HepG2 (cell line): ENCODE data around the gene U2AF2. TPM values are rescaled to one million over a fixed set of nuclear protein-coding genes. Genes with fewer than 3 reads are reported as not detected.

Experiments used
- ATAC-seq: fragments of 200-7000 bp; cut with Tn5 transposase; 3 replicates; pipeline ENCODE4 v1.9.1; 2020; ENCODE audit warnings: mild to moderate bottlenecking, moderate library complexity
- BruUV-seq: library from RNA; stranded (reverse); fragments of 400-500 nt; replicated peaks from 2 replicates; lab custom pipeline; 2021; lab: Mats Ljungman, UMichigan
- CTCF ChIA-PET: fragments of 300-600 bp; formaldehyde crosslinking; extraction: SDS; loops from one replicate; lab custom pipeline; 2021; ENCODE audit warnings: low total read pairs, inconsistent platforms, low intra/inter-chr PET ratio; lab: Yijun Ruan, JAX
- POLR2A ChIA-PET: fragments of 350-600 bp; sonication (Branson Sonifier 250); formaldehyde crosslinking; loops from one replicate; lab custom pipeline; 2020; ENCODE audit warnings: antibody characterized with exemption, inconsistent platforms; lab: Yijun Ruan, JAX
- DNase-seq: peaks from one replicate; pipeline ENCODE4 v3.0.0-alpha.2; 2015; ENCODE audit warnings: low spot score
- FAIRE-seq: peaks from 3 replicates; lab custom pipeline; 2011; peaks lifted over from hg19 to GRCh38; lab: Jason Lieb, UNC
- H2AFZ ChIP-seq: one replicate; pipeline ENCODE4 v1.6.1; 2011; ENCODE audit warnings: low read length, inconsistent platforms
- H3K27ac ChIP-seq: fragments of 300-600 bp; 3 replicates; pipeline ENCODE4 v1.8.0; 2011; ENCODE audit warnings: mixed run types, mild to moderate bottlenecking, mixed read lengths, low read length, inconsistent platforms; ENCODE audit not compliant: insufficient read depth; ENCODE audit errors: extremely low read length
- H3K27me3 ChIP-seq, 2 experiments: fragments of 200-600 bp in 1 of 2; 2 replicates in 1 of 2; 3 replicates in 1 of 2; pipeline versions ENCODE4 v1.6.0 to v1.8.0; 2011; ENCODE audit warnings: low read length in 2 of 2, mild to moderate bottlenecking in 2 of 2, moderate library complexity in 2 of 2, inconsistent platforms in 1 of 2; ENCODE audit not compliant: insufficient read depth in 2 of 2, control insufficient read depth in 1 of 2
- H3K36me3 ChIP-seq, 2 experiments: fragments of 200-600 bp in 1 of 2; replicated peaks in 1 of 2; 2 replicates in 1 of 2; 3 replicates in 1 of 2; pipeline versions ENCODE4 v1.5.1 to v1.8.0; 2011; ENCODE audit warnings: low read length in 2 of 2, inconsistent platforms in 1 of 2; ENCODE audit not compliant: insufficient read depth in 2 of 2, control insufficient read depth in 1 of 2
- H3K4me1 ChIP-seq: 2 replicates; pipeline ENCODE4 v1.5.1; 2012; ENCODE audit warnings: low read length, inconsistent platforms; ENCODE audit not compliant: insufficient read depth
- H3K4me2 ChIP-seq: 2 replicates; pipeline ENCODE4 v1.6.0; 2011; ENCODE audit warnings: low read depth, low read length, inconsistent platforms
- H3K4me3 ChIP-seq, 3 experiments: fragments of 200-600 bp in 1 of 3; sonication (generic), shearing (Covaris generic) in 1 of 3; replicated peaks in 1 of 3; 2 replicates each; pipeline ENCODE4 v1.5.1; 2011 to 2016; ENCODE audit warnings: low read length in 3 of 3, inconsistent platforms in 2 of 3, low read depth in 2 of 3, mild to moderate bottlenecking in 2 of 3, control low read depth in 1 of 3, mixed read lengths in 1 of 3; ENCODE audit not compliant: insufficient read depth in 1 of 3
- H3K79me2 ChIP-seq: one replicate; pipeline ENCODE4 v1.6.1; 2011; ENCODE audit warnings: low read length, inconsistent platforms; ENCODE audit not compliant: insufficient read depth
- H3K9ac ChIP-seq: 2 replicates; pipeline ENCODE4 v1.6.0; 2011; ENCODE audit warnings: mild to moderate bottlenecking, low read depth, low read length, inconsistent platforms; ENCODE audit not compliant: insufficient read depth
- H3K9me3 ChIP-seq: 2 replicates; pipeline ENCODE4 v1.5.1; 2012; ENCODE audit warnings: mild to moderate bottlenecking, low read length
- H4K20me1 ChIP-seq: 2 replicates; pipeline ENCODE4 v1.6.0; 2011; ENCODE audit warnings: inconsistent platforms, mild to moderate bottlenecking, low read length, moderate library complexity; ENCODE audit not compliant: insufficient read depth
- ARID2 ChIP-seq: sonication (generic); formaldehyde crosslinking; IDR thresholded peaks from 2 replicates; pipeline ENCODE4 v1.8.1; 2022; ENCODE audit warnings: mild to moderate bottlenecking, missing genetic modification reagents, borderline replicate concordance
- CEBPG ChIP-seq: IDR thresholded peaks from 2 replicates; pipeline ENCODE4 v1.6.1; 2016
- CREB1 ChIP-seq, 2 experiments: fragments of 450-650 bp in 1 of 2; IDR thresholded peaks; 2 replicates each; pipeline ENCODE4 v1.6.1; 2016 to 2017; ENCODE audit warnings: control low read depth in 1 of 2, mild to moderate bottlenecking in 1 of 2, missing compliant biosample characterization in 1 of 2, missing genetic modification characterization in 1 of 2
- HES4 ChIP-seq: sonication (generic); formaldehyde crosslinking; IDR thresholded peaks from 2 replicates; pipeline ENCODE4 v1.9.0; 2021; ENCODE audit warnings: mild to moderate bottlenecking, missing genetic modification reagents, borderline replicate concordance
- HHEX ChIP-seq: IDR thresholded peaks from 2 replicates; pipeline ENCODE4 v1.6.1; 2016; ENCODE audit warnings: control low read depth
- IKZF4 ChIP-seq: sonication (generic); formaldehyde crosslinking; IDR thresholded peaks from 2 replicates; pipeline ENCODE4 v1.5.1; 2020; ENCODE audit warnings: borderline replicate concordance, mild to moderate bottlenecking, low read depth, missing genetic modification reagents; ENCODE audit errors: not compliant biosample characterization
- RBAK ChIP-seq: sonication (generic); formaldehyde crosslinking; IDR thresholded peaks from 2 replicates; pipeline ENCODE4 v1.5.1; 2020; ENCODE audit warnings: mild to moderate bottlenecking, missing genetic modification reagents
- SIN3A ChIP-seq: IDR thresholded peaks from 2 replicates; pipeline ENCODE4 v1.6.1; 2011; ENCODE audit warnings: low read depth, mild to moderate bottlenecking, control low read depth, low read length, borderline replicate concordance
- SIN3B ChIP-seq: fragments of 150-350 bp; IDR thresholded peaks from 2 replicates; pipeline ENCODE4 v1.6.1; 2014; ENCODE audit warnings: low read length
- ZC3H4 ChIP-seq: sonication (generic); formaldehyde crosslinking; IDR thresholded peaks from 2 replicates; pipeline ENCODE4 v1.4.0; 2020; ENCODE audit warnings: missing genetic modification reagents, borderline replicate concordance
- ZFP90 ChIP-seq: sonication (generic); formaldehyde crosslinking; IDR thresholded peaks from 2 replicates; pipeline ENCODE4 v1.8.0; 2022; ENCODE audit warnings: missing genetic modification reagents, mild to moderate bottlenecking, inconsistent platforms, borderline replicate concordance
- ZFX ChIP-seq: sonication (generic); formaldehyde crosslinking; IDR thresholded peaks from 2 replicates; pipeline ENCODE4 v1.4.0; 2020; ENCODE audit warnings: mild to moderate bottlenecking, low read depth, missing genetic modification reagents, moderate library complexity
- ZNF234 ChIP-seq: sonication (generic); formaldehyde crosslinking; conservative IDR thresholded peaks from 2 replicates; pipeline ENCODE4 v1.5.1; 2020; ENCODE audit warnings: mild to moderate bottlenecking, missing genetic modification reagents
- ZSCAN20 ChIP-seq: sonication (generic); formaldehyde crosslinking; IDR thresholded peaks from 2 replicates; pipeline ENCODE4 v1.4.0; 2020; ENCODE audit warnings: missing genetic modification reagents, mild to moderate bottlenecking, borderline replicate concordance
- WGBS: methylation state at CpG from one replicate; pipeline ENCODE4 v1.1.6; 2017; ENCODE audit warnings: low lambda C conversion rate; 5-methylcytosine and 5-hydroxymethylcytosine counted together
- in situ Hi-C: cut with HindIII; loops from 2 replicates; pipeline ENCODE4 v1.10.0; 2017; ENCODE audit warnings: low pct_unique_long_range_greater_than_20kb; ENCODE audit not compliant: extremely low pct_ligation_motif_present
- intact Hi-C: fragments of 100-400 bp; cut with micrococcal nuclease; formaldehyde crosslinking; loops from one replicate; pipeline ENCODE4 v1.10.0; 2022; ENCODE audit not compliant: unreplicated experiment
- polyA plus RNA-seq, 8 experiments: library from polyadenylated mRNA; depleted of rRNA in 3 of 8; stranded (reverse) in 7 of 8; unstranded in 1 of 8; fragments of >200 nt; fragmentation: Illumina TruSeq in 4 of 8; extraction: Trizol in 4 of 8; gene quantifications; 2 replicates each; pipeline versions ENCODE4 v1.2.1 to v1.2.3, GENCODE V29; 2011 to 2016; ENCODE audit warnings: low read depth in 4 of 8, missing spikeins in 1 of 8, mixed read lengths in 1 of 8; ENCODE audit not compliant: insufficient read depth in 1 of 8
- total RNA-seq, 5 experiments: library from RNA; depleted of rRNA; stranded (reverse); fragments of >200 nt; fragmentation: Illumina TruSeq; extraction: Trizol; gene quantifications; 2 replicates each; pipeline ENCODE4 v1.2.3, GENCODE V29; 2016; ENCODE audit warnings: low read depth in 1 of 5

The U2AF2 gene
- total and polyA plus RNA-seq, 2 of the 13 experiments (the other 11 are each of a cell fraction or from before 2014, with no cell fraction given) = 84.3 to 124 TPM

GRCh38 chr19:55667006-55667381, 12.2 kb downstream of the U2AF2 start:
- 93% methylated on average over 4 of the region's 4 CpGs for WGBS
- FAIRE-seq = no peak
- TF ChIP-seq ZFX (CRISPR knock-in tag) (no peak), ZSCAN20 (no peak), ZFP90 (no peak), RBAK (CRISPR knock-in tag) (no peak), ZC3H4 (CRISPR knock-in tag) (no peak), ARID2 (no peak), SIN3A (no peak), SIN3B (no peak), HES4 (CRISPR knock-in tag) (no peak), ZNF234 (no peak), IKZF4 (CRISPR knock-in tag) (no peak), CEBPG (CRISPR knock-in tag) (no peak), HHEX (CRISPR knock-in tag) (no peak), CREB1 (IDR thresholded peaks at IDR 0.05) (no peak), CREB1 (CRISPR knock-in tag; IDR thresholded peaks at IDR 0.05) (no peak)
- CTCF ChIA-PET = no interaction called here
- Histone ChIP-seq H3K27ac (no peak overlapping the region), H2AFZ (no peak overlapping the region), H3K27me3 (no peaks in the 10 kb centered on the region), H3K9me3 (no peaks in the 10 kb centered on the region), H3K36me3 (peaks cover 58 to 77% of the 10 kb centered on the region in 2 experiments), H3K79me2 (peaks cover 52% of the 10 kb centered on the region), H3K4me2 (no peak overlapping the region), H3K9ac (no peak overlapping the region), H4K20me1 (peaks cover 55% of the 10 kb centered on the region), H3K4me1 (peaks cover 18% of the 10 kb centered on the region), H3K4me3 (no peak overlapping the region)
- in situ Hi-C loops = no loop called here
- POLR2A ChIA-PET = no interaction called here
- no peak for DNase-seq
- ATAC-seq = no peak
- no TSS peak for BruUV-seq
- intact Hi-C loops = no loop called here
